OCI-LY3 (cell line): ENCODE measurements around the gene SEMA3C.

ENCODE experiments used
- EZH2phosphoT487 ChIP-seq: fragments of 200-600 bp; shearing (Covaris generic); IDR thresholded peaks from 2 replicates; pipeline ENCODE4 v1.6.1; 2018; ENCODE audit warnings: antibody characterized with exemption, mixed run types, low read depth
- TF ChIP-seq, protein P1 (sequence below): fragments of 200-600, 300-600 bp; sonication (generic); IDR thresholded peaks from 2 replicates; pipeline ENCODE4 v1.5.1; 2014; ENCODE audit warnings: antibody characterized with exemption, low read length, low read depth

DNA sequence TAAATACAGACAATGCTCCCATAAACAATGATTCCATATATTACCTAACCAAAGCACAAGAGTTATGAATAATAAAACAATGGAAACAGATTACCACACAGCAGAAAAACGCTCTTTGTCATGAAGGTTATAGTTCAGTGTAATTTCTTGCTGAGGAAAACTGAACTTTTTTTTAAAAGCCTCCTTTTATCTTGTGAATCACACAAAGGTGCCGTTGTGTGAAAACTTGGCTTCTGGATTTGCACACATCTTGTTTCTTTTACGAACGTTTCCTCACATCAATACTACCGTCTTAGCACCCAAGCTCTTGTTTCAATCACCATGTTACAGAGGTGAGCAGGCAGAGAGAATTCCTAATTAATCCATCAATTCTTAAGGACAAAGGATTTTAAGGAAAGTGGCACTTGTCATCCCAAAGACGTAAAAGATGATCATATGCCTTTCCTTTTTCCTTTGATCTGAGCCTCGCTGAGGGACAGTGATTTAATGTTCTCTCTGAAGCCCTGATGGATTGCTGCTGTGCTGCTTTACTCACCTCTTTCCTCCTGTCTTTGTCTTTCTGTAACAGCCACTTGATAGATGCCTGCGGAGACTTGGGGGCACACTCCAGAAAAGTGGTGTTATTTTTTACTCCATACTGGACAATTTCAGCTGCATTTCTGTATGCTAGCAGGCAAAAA lies 170.3 kb downstream of the SEMA3C start:
- TF ChIP-seq, protein P1, sequence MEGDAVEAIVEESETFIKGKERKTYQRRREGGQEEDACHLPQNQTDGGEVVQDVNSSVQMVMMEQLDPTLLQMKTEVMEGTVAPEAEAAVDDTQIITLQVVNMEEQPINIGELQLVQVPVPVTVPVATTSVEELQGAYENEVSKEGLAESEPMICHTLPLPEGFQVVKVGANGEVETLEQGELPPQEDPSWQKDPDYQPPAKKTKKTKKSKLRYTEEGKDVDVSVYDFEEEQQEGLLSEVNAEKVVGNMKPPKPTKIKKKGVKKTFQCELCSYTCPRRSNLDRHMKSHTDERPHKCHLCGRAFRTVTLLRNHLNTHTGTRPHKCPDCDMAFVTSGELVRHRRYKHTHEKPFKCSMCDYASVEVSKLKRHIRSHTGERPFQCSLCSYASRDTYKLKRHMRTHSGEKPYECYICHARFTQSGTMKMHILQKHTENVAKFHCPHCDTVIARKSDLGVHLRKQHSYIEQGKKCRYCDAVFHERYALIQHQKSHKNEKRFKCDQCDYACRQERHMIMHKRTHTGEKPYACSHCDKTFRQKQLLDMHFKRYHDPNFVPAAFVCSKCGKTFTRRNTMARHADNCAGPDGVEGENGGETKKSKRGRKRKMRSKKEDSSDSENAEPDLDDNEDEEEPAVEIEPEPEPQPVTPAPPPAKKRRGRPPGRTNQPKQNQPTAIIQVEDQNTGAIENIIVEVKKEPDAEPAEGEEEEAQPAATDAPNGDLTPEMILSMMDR = no peak
- TF ChIP-seq EZH2phosphoT487 = no peak
